Measurements from ENCODE around the gene EMP2.

DNA sequence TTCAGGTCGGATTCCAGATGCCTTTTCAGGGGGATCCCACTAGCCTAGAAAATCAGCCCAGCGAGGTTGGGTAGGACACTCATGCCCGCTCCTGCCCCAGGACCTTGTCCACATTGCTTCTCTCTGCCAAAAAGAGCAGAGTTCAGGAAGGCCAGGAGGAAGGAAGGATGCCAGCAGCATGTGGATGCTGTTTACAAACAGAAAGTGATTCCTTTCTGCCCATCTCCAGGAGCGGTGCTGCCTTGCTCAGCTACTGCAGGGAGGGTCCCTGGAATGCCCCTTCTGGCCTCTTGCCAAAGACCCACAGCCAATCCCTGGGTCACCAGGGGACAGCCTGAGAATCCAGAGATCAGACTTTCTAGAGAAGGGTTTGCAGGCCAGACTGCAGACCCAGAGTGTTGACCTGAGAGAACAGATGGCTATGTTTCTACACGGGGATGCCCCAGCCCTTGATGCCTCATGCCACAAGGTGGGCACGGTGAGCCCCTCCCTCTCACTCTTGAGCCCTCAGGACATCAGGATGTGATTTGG is 32.3 kb upstream of the EMP2 start:
- TF ChIP-seq EP300 (IDR thresholded peaks at IDR 0.05) (no peak), POLR2A (IDR thresholded peaks at IDR 0.05; ENCODE audit: low read length) (no peak), PHF8 (IDR thresholded peaks at IDR 0.05; ENCODE audit: borderline replicate concordance, low read depth) (no peak), CHD2 (IDR thresholded peaks at IDR 0.05; ENCODE audit: low read length, partially characterized antibody) (no peak), BHLHE40 (IDR thresholded peaks at IDR 0.05; ENCODE audit: low read depth, low read length) (no peak), SMC3 (IDR thresholded peaks at IDR 0.05) (no peak), RCOR1 (IDR thresholded peaks at IDR 0.05; ENCODE audit: low read depth, low read length) (no peak), HOXA7 (CRISPR knock-in tag; IDR thresholded peaks at IDR 0.05) (no peak), CEBPB (IDR thresholded peaks at IDR 0.05) (no peak)
- TF ChIP-seq, protein P1, sequence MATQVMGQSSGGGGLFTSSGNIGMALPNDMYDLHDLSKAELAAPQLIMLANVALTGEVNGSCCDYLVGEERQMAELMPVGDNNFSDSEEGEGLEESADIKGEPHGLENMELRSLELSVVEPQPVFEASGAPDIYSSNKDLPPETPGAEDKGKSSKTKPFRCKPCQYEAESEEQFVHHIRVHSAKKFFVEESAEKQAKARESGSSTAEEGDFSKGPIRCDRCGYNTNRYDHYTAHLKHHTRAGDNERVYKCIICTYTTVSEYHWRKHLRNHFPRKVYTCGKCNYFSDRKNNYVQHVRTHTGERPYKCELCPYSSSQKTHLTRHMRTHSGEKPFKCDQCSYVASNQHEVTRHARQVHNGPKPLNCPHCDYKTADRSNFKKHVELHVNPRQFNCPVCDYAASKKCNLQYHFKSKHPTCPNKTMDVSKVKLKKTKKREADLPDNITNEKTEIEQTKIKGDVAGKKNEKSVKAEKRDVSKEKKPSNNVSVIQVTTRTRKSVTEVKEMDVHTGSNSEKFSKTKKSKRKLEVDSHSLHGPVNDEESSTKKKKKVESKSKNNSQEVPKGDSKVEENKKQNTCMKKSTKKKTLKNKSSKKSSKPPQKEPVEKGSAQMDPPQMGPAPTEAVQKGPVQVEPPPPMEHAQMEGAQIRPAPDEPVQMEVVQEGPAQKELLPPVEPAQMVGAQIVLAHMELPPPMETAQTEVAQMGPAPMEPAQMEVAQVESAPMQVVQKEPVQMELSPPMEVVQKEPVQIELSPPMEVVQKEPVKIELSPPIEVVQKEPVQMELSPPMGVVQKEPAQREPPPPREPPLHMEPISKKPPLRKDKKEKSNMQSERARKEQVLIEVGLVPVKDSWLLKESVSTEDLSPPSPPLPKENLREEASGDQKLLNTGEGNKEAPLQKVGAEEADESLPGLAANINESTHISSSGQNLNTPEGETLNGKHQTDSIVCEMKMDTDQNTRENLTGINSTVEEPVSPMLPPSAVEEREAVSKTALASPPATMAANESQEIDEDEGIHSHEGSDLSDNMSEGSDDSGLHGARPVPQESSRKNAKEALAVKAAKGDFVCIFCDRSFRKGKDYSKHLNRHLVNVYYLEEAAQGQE (IDR thresholded peaks at IDR 0.05): no peak
- TF ChIP-seq, protein P2, sequence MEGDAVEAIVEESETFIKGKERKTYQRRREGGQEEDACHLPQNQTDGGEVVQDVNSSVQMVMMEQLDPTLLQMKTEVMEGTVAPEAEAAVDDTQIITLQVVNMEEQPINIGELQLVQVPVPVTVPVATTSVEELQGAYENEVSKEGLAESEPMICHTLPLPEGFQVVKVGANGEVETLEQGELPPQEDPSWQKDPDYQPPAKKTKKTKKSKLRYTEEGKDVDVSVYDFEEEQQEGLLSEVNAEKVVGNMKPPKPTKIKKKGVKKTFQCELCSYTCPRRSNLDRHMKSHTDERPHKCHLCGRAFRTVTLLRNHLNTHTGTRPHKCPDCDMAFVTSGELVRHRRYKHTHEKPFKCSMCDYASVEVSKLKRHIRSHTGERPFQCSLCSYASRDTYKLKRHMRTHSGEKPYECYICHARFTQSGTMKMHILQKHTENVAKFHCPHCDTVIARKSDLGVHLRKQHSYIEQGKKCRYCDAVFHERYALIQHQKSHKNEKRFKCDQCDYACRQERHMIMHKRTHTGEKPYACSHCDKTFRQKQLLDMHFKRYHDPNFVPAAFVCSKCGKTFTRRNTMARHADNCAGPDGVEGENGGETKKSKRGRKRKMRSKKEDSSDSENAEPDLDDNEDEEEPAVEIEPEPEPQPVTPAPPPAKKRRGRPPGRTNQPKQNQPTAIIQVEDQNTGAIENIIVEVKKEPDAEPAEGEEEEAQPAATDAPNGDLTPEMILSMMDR (IDR thresholded peaks at IDR 0.05): no peak
- TF ChIP-seq, protein P3, sequence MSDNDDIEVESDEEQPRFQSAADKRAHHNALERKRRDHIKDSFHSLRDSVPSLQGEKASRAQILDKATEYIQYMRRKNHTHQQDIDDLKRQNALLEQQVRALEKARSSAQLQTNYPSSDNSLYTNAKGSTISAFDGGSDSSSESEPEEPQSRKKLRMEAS (IDR thresholded peaks at IDR 0.05): no peak

Measured in A549 (cell line).